Skeletal muscle cell (primary cell): ENCODE data around the gene FLYWCH1.
"Not testable (repeated sequence)": the region's sequence is repeated elsewhere in the genome, so short reads cannot be mapped to it uniquely, and the experiment has no call there.

Experiments
- DNase-seq: peaks from one replicate; pipeline ENCODE4 v3.0.0-alpha.2; 2010; ENCODE audit warnings: low read depth
- H3K4me3 ChIP-seq: 2 replicates; pipeline ENCODE4 v1.5.1; 2011; ENCODE audit warnings: low read depth, mild to moderate bottlenecking, control low read depth, low read length, moderate library complexity

The FLYWCH1 gene

DNA sequence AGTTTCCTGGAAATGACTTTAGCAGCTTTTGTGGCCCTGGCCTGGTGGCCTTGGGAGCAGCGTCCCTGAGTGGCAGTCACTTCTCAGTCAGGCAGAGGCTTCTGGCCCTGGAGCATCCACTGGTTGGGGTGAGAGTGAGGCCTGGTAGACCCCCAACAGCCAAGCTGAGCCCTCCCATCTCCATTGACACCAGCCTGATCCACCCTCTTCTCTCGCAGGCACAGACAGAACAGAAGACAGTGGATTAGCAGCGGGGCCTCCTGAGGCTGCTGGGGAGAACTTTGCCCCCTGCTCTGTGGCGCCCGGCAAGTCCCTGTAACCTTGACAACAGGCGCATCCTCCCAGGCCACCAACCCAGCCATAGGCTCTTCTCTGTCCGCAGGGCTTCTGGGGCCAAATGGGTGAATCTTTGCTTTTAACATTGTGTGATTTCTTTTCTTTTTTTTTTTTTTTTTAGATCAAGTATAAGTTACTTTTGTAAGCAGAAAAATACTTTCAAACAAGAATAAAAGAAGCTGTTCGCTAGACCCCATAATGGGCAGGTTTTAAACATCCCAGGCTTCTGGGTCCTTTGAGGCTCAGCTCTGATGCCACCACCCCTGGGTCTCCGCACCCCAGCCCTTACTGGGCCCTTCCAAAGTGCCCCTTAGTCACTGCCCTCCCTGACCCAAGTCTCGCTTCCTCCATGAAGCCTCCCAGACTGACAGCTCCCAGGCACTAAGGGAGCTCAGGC is 12.7 kb upstream of the FLYWCH1 start:
- DNase-seq: no peak
- no peak overlapping the region for H3K4me3 ChIP-seq

DNA sequence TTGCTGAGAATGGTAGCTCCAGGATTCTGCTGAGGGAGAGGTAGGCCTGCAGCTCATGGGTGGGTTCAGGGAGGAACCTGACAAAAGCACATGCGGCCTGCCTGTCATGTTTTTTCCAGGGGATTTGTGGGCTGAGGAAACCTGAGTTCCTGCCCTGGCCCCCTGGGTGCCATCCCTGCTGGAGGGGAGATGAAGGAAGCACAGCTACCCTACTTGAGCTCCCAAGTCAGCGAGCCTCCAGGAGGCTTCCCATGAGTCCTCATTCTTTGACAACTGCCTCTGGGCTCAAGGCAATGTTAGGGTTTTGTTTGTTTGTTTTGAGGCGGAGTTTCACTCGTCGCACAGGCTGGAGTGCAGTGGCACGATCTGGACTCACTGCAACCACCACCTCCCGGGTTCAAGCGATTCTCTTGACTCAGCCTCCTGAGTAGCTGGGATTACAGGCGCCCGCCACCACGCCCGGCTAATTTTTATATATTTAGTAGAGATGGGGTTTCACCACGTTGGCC is 12.1 kb upstream of the FLYWCH1 start:
- no peak for DNase-seq
- H3K4me3 ChIP-seq: no peak overlapping the region

DNA sequence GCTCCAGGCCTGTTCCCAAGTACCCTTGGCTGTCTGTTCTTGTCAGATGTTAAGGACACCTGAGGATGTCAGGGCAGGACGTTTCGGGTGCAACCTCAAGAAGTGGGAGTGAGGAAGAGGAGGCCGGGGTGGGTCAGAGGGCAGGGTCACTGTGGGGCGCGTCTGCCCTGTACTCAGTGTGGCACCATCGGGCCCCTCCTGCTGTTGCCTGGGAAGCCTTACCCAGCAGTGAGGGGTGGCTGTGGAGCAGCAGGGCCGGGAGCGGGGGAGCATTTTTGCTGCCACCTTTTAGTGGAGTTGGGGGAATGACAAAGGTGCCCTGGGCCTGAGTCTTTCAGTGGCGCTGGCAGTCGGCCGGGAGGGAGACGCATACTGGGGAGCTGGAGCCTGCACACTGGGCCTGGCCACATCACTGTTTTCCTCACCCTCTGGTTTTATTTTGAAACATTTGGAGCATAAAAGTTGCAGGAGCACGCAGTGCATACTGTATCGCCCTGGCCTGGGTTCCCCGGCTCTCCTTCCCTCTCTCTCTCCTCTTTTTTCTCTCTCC is 11.1 kb upstream of the FLYWCH1 start:
- H3K4me3 ChIP-seq: no peak overlapping the region
- no peak for DNase-seq

DNA sequence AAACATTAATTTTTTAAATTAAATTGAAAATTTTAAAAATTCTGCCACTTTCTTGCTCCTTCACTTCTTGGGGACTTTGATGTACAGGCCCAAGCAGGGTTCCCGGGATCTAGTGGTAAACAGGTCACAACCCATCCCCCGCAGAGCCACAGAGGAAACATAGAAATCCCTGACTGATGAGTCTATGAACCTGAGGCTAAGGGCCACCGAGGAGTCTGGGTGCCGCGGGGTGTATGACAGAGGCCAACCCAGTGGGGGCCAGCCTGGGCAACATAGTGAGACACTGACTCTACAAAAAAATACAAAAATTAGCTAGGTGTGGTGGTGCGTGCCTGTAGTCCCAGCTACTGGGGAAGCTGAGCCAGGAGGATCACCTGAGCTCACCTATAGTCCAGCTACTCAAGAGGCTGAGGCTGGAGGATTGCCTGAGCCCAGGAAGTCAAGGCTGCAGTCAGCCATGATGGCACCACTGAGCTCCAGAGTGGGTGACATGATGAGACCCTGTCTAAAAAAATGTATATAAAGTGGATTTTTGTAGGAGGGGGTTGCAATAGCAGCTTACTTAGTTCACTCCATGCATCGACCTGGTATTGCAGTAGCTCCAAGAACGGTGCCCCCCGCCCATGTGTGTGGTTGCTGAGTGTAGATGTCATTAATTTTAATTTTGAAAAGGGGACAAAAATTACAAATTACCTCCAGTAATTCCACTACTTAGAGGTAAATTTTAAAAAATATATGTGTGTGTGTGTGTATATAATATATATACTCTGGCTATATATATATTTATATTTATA is 9.2 kb upstream of the FLYWCH1 start:
- no peak overlapping the region for H3K4me3 ChIP-seq
- DNase-seq: no peak

DNA sequence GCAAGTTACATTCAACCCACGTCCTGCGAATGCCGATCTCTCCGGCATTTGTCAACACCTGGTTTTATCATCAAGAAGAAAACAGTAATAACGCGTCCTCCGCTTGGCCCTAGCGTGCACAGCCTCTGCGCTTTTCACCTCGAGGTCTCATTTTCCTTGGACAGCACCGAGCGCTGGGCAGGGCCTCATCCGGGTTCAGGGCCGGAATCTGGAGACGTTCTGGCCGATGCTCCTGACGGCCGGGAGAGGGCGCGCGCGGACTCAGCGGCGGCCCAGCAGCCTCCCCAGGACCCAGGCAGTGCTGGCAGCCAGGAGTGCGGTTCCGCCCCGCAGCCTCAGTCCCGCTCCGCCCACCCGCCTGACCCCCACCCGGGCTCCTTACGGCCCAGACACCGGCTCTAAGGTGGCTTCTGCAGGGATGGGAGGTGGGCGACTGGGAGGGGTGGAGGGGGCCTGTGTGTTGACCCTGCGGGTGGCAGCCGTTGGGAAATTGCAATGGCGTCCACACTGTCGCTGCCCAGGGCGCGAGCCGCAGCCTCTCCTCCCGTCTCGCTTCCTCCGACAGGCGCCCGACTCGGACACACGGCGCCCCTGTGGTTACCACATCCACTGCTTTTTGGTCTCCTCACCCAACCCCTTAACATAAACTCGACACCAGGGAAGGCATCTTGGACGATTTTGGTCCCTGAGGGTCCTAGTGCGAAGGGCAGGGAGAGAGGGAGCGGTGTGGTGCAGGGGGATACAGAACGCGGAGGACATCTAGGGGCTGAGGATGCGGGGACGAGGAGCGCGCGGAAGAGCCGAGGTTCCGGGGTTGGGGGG is 7.4 kb upstream of the FLYWCH1 start:
- DNase-seq: no peak
- H3K4me3 ChIP-seq: peak overlapping the region; percentile 84

DNA sequence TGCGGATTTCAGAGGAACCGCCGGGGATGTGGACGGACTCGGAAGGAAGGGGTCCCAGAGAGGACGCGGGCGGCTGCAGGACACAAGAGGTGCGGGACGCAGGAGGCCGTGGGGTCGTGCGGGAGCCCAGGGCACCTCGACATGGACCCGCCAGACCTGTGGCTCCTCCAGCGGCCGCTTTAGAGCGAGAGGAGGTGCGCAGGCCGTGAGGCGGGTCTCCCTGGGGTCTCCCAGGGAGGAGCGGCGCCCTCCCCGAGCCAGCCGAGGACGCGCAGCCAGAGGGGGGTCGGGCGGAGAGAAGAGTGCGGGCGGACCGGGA is 6.8 kb upstream of the FLYWCH1 start:
- peak overlapping the region; percentile 84 for H3K4me3 ChIP-seq
- DNase-seq: no peak

DNA sequence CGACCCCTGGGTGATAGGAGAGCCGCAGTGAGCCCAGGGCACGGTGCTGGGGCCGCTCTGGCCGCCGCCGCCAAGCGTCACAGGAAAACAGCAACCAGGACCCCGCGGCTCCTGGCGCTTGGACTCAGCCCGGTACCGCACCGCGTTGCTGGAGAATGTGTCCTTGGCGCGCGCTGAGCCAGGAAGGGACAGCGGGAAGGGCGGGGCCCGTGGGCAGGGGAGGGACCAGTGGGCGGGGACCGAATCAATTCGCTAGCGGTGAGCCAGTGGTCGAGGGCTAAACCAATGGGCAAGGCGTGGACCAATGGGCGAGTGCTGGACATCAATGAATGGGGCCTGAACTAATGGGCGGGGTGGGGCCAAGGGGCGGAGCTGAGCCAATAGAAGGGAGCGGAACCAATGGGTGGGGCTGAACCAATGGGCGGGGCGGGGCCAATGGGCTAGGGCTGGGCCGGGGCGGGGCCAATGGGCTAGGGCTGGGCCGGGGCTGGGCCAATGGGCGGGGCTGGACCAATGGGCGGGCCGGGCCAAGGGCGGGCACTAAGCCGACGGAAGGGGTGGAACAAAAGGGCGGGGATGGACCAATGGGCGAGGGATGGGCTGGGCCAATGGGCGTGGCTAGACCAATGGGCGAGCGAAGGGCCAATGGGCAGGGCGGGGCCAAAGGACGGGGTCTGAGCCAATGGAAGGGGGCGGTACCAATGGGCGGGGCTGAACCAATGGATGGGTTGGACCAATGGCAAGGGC is 6.3 kb upstream of the FLYWCH1 start:
- DNase-seq: peak; percentile 99
- H3K4me3 ChIP-seq: peak overlapping the region; percentile 84

DNA sequence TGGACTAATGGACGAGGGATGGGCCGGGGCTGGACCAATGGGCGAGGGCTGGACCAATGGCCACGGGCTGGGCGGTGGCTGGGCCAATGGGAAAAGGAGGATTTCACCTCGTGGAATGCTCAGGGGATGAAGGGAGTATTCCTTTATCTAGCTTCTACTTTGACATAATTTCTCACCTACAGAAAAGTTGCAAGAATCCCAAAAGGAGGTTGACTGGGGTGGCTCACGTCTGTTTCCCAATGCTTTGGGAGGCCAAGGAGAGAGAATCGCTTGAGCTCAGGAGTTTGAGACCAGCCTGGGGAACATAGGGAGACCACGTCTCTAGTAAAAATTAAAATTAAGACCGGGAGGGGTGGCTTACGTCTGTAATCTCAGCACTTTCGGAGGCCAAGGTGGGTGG is 5.7 kb upstream of the FLYWCH1 start:
- DNase-seq: no peak
- H3K4me3 ChIP-seq: no peak overlapping the region

DNA sequence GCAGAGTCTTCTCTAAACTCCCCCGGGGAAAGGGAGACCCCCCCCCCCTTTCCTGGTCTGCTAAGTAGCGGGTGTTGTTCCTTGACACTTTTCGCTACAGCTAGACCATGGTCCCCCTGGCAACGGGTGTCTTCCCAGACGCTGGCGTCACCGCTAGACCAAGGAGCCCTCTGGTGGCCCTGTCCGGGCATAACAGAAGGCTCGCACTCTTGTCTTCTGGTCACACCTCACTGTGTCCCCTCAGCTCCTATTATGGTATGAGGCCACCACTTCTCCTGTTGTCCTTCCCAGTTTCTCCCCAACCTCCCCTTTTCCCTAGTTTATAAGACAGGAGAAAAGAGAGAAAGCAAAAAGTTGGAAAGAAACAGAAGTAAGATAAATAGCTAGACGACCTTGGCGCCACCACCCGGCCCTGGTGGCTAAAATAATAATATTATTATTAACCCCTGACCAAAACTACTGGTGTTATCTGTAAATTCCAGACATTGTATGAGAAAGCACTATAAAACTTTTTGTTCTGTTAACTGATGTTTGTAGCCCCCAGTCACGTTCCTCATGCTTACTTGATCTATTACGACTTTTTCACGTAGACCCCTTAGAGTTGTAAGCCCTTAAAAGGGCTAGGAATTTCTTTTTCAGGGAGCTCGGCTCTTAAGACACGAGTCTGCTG is 4.5 kb upstream of the FLYWCH1 start:
- DNase-seq, H3K4me3 ChIP-seq: not testable (repeated sequence)

DNA sequence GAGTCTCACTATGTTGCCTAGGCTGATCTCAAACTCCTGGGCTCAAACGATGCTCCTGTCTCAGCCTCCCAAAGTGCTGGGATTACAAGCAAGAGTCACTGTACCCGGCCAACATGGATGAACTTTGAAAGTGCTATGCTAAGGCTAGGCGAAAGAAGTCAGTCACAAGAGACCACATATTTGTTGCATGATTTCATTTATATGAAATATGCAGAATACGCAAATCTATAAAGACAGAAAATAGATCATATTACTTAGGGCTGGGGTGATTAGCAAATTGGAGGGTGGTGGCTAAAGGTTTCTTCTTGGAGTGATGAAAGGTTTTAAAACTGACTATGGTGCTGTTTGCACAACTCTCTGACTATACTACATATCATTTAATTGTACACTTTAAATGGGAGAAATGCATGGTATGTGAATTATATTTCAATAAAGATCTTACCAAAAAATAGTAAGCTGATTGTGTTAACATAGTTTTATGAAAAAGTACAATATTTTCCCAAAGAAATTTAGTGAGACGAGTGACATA is 1.2 kb upstream of the FLYWCH1 start:
- H3K4me3 ChIP-seq: no peak overlapping the region
- DNase-seq: no peak

DNA sequence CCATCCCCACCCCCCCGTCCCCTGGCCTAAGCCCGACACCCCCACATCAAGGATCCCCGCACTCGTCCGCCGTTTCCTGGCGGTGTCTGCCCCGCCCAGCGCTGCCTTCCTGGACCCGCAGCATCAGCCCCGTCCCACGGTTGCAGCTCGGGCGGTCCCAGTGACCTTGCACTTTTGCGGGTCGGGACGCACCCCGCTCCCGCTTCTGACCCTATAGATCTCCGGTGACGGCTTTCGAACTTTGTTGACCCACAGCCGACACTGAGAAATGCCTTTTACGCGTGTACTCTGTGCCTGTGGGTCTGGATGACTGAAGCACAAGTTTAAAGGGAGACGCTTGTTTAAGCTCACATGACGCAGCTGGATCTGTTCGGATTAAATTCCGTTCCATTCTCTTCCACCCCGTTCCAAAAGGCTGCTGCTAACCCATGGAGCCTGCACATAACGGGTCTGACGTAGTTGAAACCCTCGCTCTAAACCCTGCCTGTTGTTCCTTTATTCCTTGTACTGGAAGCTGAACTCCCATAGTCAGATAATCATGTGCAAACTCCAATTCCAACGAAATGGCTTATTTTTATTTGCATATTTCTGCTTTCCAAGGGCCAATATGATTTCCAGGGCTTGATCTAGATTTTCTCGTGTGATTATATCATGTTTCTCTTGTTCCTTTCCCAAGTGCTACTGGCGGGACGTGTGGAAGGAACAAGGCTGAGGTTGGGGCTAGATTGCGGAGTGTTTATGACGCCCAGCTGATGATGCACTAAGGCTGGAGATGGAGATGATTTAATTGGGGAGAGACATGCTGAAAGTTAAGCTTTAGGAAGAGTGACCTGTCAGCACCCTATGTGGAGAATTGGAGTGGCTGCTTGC is 834 bp downstream of the FLYWCH1 start:
- no peak for DNase-seq
- H3K4me3 ChIP-seq: peak overlapping the region; percentile 86

DNA sequence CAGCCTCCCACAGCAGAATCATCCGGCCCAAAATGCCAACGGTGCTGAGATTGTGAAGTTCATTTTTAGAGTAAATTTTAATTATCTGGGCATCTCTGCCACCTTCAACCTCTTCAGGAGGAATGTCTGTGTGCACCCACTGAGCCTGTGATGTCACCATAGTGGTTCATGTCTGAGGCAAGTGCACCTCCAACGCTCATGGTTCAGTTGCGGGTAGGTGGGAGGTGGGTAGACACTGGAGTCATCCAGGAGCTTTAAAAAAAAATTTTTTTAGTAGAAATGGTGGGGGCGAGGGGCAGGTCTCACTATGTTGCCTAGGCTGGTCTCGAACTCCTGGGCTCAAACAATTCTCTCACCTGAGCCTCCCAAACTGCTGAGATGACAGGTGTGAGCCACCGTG is 1.9 kb downstream of the FLYWCH1 start:
- H3K4me3 ChIP-seq: no peak overlapping the region
- no peak for DNase-seq

DNA sequence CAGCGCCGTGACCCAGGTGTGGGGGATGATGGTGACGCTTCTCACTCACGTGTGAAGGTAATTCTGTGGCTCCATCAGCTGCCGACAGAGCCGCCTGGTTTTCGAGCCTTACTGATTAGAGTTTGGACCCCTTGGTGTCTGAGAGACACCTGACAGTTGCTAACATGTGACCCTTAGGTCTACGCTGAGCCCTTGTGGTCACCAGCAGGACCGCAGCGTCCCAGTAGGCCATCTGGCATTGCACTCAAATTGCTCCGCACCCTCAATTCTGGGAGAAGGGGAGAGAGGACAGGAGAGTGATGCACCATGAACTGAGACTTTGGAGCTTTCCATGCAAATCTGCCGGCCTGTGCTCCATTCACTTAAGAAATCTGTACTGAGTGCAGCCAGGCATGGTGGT is 2.5 kb downstream of the FLYWCH1 start:
- no peak overlapping the region for H3K4me3 ChIP-seq
- no peak for DNase-seq

DNA sequence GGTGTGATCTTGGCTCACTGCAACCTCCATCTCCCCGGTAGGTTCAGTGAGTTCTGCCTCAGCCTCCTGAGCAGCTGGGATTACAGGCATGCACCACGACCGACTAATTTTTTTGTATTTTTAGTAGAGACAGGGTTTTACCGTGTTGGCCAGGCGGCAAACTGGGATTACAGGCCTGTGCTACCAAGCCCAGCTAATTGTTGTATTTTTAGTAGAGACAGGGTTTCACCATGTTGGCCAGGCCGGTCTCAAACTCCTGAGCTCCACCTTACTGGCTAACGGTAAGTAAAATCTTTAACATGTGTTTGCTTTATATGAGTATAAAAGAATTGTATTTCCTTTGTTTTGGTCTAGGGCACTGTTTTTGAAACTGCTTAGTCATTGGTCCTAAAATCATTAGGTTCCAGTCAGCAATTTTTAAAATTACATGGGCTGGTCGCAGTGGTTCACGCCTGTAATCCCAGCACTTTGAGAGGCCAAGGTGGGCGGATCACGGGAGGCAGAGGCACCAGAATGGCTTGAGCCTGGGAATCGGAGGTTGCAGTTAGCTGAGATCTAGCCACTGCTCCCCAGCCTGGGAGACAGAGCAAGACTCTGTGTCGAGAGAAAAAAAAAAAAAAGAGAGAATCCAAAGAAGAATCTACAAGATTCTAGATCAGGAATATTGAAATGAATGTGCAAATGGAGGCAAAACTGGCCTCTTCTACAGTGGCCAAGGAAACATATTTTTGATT is 3.6 kb downstream of the FLYWCH1 start:
- no peak overlapping the region for H3K4me3 ChIP-seq
- no peak for DNase-seq

DNA sequence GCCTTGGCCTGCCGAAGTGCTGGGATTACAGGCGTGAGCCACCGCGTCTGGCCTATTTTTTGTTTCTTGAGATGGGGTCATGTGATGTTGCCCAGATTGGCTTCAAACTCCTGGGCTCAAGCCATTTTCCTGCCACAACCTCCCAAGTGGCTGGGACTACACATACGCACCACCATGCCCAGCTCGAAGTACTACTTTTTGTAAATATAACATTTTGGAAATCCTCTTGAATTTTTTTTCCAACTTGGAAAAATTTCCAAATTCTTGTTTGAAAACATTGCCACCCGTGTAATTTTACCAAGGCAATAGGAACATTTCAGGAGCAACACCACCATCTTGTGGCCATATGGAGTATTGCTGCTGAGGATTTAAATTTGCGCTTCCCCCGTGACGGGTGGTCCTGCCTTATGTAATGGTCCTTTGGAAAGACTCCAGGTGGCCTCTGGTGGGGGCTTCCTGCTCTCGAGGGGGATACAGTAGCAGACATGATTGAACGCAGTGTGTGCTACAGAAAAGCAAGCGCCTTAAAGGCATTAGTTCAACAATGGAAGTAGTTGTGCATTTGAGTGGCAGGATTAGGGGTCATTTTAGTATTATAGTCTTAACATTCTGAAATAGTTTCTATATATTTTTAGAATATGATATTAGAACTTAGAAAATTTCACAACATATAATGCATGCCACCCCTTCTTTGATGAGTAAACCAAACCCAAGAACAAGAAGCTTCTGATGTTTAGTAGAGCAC is 8.0 kb downstream of the FLYWCH1 start:
- DNase-seq: no peak
- H3K4me3 ChIP-seq: no peak overlapping the region

DNA sequence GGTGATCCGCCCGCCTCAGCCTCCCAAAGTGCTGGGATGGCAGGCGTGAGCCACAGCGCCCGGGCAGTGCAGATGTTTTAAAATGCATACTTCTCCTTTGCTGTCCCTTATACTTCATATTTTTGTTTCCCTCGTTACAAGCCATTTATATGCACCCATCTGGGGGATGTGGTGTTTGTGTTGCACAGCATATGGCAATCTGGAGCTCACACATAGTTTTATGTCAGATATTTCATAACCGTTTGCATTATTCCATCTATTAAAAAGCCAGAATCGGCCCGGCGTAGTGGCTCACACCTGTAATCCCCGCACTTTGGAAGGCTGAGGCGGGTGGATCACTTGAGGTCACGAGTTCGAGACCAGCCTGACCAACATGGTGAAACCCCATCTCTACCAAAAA is 11.8 kb downstream of the FLYWCH1 start:
- no peak overlapping the region for H3K4me3 ChIP-seq
- DNase-seq: no peak
